NCI-H69 (cell line): ENCODE data around the gene MPP4.
"Not testable (repeated sequence)": the region's sequence is repeated elsewhere in the genome, so short reads cannot be mapped to it uniquely, and the experiment has no call there.

Source experiments
- DNase-seq: peaks from one replicate; lab custom pipeline; 2025; lab: John Stamatoyannopoulos, UW

The MPP4 gene

DNA sequence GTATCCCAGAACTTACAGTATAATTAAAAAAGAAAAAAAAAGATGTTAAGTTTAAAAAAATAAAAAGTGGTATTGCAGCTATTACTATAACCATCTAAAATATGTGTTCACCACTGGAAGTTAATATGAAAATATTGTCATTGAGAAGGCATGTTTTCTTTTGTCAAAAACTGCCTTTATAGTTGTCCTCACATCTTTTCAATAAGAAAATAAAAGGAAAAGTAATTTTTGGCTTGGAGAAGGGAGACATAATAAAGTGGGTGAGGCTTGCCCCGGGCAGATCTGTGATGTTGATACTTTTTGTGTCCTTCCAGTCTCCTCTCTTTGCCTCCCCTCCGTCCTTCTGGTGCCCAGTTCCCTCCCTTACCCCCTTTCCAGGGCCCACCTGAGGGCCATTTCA, 24.9 kb downstream of the MPP4 start:
- no peak for DNase-seq

DNA sequence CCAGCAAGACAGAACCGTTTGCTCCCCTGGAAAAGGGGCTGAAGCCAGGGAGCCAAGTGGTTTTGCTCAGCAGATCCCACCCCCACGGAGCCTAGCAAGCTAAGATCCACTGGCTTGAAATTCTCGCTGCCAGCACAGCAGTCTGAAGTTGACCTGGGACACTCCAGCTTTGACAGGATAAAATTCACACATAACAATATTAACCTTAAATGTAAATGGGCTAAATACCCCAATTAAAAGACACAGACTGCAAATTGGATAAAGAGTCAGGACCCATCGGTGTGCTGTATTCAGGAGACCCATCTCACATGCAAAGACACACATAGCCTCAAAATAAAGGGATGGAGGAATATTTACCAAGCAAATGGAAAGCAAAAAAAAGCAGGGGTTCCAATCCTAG, 27.2 kb downstream of the MPP4 start:
- not testable (repeated sequence) for DNase-seq

DNA sequence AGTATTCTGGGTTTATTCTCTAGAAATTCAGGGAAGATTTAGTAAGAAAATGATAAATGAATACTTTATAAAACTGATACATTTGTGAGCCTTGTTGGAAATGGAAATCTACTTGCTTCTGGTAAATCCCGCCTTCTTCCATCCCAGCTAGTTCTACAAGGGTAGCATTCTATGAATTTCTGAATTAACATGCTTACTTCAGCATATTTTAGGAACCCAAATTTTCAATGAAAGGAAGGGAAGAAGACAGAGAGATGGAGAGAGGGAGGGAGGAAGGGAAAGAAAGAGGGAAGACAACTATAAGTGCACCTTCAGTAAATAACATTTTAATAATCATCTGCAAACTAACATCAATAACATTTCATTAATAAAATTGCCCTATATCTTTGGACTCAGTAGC, 28.6 kb downstream of the MPP4 start:
- no peak for DNase-seq

DNA sequence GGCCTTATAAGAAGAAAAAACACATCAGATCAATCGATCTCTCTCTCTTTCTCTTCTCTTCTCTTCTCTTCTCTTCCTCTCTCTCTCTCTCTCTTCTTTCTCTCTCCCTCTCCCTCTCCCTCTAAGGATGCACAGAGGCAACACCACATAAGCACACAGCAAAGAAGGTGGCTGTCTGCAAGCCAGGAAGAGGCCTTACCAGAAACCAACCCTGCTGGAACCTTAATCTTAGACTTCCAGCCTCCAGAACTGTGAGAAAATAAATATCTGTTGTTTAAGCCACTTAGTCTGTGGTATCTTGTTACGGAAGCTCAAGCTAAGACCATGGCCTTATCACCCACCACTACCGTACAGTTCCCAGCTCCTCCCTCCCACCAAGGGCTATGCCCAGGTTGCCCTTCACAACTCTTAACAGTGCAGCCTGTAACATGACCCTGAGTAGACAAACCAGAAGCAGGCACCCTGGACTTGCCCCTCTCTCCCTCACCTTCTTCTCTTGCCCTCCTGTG, 30.0 kb downstream of the MPP4 start:
- no peak for DNase-seq

DNA sequence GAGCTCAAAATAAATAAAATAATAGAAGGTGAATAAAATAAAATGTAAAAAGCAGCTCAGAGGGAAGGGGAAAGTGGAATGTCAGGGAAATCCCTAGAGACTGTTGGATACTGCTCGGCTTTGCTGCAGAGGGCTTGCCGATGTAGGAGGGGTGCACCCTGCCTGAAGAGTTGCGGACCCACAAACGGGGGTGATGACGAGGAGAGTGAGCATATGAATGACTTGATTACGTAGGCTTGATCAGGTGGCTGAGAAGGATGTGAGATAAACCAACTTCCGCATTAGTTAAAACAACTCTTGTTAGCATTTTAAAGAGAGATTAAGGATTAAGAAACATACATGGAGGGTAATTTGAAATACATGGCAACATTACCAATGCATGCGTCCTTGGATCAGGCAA, 34.1 kb downstream of the MPP4 start:
- DNase-seq = no peak

DNA sequence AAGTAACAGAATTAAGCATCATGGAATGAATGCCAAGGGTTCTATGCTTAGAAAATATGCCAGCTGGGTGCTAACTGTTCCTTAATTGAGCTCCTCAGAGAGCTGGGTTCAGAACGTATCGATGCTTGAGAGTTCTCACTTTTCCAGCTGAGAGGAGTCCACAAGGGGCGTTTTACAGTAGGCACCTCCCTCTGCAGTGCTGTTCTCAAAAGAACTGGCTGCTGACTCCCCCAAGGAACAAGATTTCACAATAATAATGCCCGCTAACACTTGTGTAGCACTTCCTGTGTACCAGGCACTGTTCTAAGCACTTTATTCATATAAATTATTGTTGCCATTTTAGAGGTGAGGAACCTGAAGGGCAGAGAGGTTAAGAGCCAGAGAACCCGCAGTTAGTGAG, 37.1 kb downstream of the MPP4 start:
- peak; percentile 12 for DNase-seq

DNA sequence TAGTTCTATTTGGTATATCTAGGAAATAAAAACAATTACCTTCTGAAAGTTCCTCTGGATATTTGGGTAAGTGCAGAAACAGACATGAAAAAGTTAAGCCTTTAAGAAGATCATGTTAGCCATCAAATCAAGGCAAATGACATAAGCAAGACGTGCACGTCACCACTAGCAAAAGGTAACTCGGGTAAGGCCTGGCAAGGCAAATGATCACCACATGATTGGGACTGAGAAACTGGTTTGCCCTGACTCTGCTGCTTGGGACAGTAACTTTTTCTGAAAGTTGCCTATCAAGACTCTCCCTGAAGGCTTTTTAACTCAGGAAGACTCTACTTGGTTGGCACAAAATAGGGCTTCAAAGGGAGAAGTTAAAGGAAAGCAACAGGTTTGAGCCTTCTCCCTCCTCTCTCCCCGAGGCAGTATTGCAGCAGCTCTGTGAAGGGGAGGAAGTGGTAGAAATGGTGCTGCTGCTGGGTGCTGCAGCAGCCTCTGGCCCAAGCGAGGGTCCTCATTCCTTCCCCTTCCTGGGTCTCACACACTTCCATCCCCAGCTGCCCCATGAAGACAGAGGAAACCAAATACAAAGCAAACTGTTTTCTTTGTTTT, 38.0 kb downstream of the MPP4 start:
- peak; percentile 6 for DNase-seq

DNA sequence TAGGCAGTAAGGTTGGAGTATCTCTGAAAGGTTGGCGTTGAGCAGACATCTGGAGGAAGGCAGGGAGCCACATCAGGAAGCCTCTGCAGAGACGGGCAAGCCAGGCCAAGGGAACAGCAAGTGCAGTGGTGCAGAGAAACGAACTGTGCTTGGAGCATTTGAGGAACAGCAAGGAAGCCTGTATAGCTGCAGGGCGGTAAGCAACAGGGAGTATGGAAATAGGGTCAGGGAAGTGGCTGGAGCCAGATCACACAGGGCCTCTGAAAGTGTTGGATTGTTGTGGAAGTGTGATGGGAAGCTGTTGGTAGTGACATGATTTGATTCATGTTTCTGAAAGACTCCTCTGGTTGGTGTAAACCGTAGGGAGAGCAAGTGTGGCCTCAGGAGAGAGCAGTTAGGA, 41.7 kb downstream of the MPP4 start:
- DNase-seq = peak; percentile 6

DNA sequence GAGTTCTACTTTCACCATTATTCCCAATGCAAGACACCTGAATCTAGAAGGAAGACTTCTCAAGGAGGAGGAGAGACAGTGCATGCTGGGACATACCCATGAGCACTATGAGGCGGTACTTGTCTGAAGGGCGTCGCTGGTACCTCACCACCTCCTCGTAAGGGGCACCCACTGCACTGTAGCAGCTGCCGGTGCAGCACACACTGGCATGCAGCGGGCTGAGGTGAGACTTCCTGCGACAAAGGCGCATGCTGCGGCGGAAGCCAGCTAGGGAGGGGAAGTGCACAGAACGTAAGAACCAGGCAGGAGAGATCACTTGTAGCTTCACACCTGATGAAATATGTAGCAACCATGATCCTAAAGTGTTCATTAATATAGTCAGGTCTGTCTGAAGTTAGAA, 42.3 kb downstream of the MPP4 start:
- DNase-seq = peak; percentile 35

DNA sequence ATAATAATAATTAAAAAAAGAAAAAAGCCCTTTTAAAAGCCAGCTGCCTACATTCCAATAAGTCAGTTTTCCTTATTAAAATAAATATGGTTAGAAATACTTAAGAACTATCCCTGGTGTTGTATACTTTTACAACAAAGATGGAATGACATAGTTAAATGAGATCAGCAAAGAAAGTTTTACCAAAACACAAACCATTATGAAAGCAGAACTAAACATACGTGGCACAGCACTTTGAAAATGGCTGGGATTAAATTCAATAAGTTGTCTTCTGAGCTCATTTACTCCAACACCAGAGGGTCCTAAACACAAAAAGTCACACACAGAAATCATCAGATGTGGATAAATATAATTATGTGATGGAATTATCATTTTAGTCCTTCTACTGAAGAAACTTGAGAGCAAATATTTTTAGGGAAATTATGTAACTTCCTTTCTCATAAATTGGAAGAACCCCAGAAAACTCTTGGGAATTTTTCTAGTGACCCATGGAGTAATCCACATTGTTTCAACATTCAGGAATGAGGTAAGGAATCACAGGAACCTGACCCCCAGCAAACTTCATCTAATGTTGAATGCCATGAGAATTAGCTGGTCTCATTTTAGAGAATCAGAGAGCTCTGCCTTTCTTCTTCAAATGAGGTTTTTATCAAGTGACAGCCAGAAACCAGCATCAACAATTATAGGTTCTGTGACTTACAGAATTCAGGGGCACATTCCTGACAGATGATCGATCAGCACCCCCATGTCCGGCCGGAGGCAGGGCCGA, 43.6 kb downstream of the MPP4 start:
- DNase-seq = no peak

DNA sequence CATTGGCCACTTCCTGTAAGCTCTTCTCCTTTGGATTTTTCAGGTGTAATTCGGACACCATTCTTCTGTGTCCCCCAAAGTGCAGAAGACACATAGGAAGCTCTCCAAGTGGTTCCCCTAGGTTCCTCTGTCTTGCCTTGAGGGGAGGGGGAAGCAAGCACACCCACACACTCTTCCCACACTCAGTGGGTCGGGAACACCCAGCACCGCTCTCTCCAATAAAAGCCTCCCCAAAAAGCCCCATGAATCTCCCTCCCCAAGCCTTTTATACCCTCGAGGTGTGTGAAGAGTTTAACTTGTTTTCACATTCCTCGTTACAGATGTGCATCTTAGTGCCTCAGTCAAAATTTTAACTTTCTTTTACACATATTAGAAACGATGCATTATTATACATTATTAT, 45.2 kb downstream of the MPP4 start:
- DNase-seq = no peak

DNA sequence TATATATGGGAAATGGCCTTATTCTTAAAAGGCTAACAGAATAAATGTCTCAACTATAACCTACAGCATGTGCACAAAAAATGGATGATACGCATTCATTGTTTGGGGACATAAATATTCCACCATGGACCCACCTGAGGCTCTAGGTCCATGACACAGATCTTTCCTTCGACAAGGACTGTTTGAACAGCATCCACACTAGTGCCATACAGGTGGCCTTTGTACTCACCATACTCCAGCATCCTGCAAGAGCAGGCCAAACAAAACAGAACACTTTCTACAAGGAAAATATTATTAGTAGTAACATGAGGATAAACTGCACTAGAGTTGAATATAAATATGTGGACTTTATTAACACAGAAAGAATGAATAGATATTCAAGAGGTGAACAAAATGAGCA, 49.0 kb downstream of the MPP4 start:
- no peak for DNase-seq

DNA sequence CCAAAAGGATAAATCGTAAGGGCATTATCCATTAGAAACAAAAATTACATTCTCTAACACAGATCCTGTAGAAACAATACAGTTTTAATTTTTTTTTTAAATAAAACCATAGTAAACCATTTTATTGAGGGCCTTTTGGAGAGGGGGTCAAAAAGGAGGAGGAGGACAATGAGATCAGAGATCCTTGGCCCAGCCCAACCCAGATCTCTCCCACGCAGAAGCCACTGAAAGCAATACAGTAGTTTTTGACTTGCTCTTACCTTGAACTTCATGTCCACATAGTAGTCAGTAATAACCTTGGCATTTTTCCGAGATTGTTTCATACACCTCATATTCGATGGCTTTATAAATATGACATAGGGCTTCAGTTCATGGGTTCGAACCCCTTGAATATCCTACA, 51.0 kb downstream of the MPP4 start:
- DNase-seq = no peak

DNA sequence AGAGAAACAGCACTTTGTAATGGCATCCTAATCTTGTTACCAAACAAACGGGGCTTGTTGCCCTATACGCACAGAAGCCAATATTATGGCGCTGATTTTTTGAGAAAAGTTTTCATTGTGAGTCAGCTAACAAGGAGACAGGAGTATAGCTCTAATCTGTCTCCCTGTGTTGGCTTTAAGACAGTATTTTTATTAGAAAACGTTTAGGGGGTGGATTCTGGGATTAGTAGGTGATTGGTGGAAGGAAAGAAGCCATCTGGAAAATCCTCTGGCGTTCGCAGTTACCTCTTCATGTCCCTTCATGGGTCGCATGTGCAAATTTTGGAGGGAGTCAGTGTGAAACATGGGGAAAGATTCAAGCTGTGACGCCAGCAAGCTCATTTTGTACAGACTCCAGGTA, 54.4 kb downstream of the MPP4 start:
- no peak for DNase-seq

DNA sequence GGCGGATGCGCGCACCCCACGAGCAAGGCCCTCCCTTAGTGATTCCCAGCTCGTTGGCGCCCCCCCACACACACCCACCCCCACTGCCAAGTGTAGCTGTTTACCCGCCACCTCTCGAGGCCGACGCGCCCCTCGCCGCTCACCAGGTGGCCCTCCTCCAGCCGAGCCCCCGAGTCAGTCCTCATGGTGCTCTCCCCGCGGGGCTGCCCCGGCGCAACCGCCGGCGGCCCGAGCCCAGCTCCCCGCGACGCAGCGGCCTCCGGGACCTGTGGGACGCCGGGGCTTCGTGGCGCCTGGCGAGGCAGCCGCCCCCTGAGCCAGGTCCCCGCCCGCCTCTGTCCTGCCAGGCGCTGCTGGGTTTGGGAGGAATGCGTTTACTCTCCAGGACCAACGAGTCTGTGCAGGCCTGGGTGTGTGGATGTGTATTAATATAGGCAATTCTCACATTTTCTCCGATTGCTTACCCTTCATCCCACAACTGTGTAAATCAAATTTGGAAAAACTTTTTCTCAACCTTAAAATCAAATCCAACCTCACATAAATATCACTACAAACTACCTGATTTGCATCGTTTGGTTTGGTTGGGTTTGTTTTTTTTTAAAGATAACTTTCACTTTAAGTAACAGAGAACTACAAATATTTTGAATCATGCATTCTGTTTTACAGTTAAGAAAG, 55.1 kb downstream of the MPP4 start, which contains the start of gene TMEM237:
TSS of gene TMEM237 (minus strand) at position 288 of the 675 bp plus-strand sequence. CDS start at position 185, 103 bp downstream.
- DNase-seq = peak; percentile 67

DNA sequence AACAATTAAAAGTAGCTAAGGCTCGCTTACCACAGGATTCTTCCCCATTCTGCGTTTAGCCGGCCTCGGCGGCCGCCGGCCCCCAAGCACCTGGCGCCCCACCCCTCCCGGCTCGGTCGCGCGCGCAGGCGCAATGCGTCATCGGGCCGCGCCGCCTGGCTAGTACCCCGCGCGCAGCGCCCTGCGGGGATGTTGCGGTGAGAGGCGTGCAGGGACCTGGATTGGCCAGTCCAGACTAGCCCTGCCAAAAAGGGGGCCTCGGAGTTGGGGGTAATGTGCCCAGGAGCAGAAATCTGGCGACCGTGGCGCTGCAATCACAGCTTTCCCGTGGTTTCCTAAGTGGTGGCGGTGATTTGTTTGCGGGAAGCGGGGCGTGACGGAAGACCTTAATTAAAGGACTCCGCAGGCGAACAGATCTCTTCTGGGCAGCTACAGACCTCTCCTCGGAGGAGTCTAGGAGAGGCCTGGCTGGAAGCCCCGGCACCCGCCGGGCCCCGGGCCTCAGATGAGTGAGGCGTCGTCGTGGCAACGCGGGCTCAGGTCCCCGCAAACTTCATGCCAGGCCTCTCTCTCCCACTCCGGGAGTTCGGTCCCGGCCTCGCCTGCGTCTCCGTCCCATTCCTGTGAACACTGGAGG, 55.7 kb downstream of the MPP4 start:
- peak; percentile 84 for DNase-seq

DNA sequence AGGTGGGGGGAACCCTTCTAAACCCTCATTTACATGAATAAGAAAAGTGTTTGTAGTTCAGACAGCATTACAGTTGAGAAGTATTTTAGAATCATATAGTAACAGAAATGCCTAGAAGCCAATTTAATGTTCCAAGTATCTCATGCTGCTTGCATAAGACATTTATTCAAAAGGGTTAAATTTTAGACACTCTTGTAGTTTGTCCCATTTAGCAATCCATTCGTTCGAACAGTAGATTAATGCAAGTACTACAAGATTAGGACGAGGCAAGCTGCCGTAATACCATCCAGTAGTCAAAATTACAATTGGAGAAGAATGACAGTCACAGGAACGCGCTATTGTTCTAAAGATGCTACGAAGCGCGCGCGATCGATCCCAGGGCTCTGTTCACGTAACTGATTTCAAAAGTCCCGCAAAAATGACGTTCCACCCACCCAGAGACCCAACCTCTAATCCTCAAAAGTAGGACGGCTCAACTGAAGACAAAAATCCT, 56.3 kb downstream of the MPP4 start:
- DNase-seq = peak; percentile 77

DNA sequence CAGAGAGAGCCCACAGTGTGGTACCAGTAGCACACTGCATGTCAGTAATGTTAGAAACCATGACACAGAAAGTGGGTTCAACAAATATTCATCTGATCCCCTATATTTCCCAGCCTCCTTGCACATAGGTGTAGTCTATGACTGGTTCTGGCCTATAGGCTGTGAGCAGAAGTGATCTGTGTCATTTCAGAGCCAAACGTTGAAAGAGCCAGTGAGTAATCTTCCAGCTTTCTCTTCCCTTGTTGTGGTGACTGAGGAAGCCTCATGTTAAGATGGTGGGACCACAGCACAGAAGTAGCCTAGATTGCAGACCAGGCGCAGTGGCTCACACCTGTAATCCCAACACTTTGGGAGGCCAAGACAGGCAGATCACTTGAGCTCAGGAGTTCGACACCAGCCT, 59.2 kb downstream of the MPP4 start:
- no peak for DNase-seq

DNA sequence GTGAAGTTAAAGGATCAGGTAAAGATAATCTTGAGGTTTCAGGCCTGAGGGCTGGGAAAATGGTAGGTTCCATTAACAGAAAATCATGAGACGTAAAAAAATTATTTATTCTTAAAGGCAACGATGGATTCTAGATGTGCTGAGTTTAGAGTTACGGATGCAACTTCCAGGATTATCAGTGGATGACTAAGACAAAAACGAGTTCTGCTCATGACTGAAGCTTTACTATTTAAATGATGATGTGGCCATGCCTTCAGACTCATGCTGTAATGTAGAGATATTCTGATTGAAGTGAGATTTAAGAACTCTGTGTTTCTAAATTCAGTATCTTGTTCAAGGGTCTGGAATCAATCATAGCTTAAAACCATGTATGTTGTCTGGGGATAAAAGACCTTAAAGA, 60.1 kb downstream of the MPP4 start:
- no peak for DNase-seq

DNA sequence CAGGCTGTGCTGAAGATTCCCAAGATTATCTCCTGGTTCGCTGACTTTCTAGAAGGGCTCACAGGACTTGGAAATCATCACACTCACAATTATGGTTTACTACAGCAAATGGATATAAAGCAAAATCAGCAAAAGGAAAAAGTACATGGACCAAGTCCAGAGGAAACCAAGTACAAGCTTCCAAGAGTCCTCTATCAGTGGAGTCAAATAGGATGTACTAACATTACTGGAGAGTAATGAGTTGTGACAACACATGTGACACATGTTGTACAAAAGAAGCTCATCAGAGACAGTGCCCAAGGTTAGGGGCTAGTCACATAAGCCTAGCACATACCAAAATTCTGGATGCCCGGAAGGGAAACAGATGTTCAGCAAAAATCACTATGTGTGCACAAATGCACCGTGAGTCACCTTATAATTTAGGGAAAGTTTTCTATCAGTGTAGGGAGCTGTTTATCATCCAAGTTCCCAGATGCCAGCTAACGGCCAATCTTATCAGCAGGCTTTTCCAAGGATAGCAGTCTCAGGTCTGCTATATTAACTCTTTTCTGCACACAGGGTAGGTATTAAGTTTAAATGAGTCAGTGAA, 64.7 kb downstream of the MPP4 start:
- no peak for DNase-seq

DNA sequence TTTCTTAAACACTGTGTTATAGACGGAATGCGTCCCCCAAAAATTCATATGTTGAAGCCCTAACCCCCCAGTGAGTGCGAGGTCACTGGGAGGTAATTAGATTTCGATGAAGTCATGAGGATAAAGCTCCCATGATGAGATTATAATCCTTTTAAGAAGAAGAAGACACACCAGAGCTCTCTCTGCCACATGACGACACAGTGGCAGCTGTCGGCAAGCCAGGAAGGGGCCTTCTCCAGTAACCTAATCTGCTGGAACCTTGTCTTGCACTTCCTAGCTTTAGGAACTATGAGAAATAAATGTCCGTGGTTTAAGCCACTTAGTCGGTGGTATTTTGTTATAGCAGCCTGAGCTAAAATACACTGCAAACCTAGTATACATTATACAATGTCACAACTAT, 67.4 kb downstream of the MPP4 start:
- no peak for DNase-seq

DNA sequence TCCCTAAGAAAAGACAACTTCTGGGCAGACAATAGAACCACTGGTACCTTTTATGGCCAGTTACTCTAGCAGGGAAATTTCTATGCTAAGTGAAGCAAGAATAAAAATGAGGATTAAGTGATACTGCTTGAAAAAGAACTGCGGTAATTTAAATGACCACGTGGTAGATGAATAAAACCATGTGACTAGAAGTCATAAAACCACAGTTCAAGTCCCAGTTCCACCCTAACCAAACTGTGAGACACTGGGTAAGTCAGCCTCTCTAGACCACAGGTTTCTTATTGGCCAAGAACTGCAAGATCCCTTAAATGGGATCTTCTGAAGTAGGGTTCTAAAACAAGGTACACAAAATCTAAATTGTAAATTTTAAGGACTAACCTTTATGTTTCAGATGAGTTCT, 67.9 kb downstream of the MPP4 start:
- DNase-seq = no peak
